ENCODE results near the gene TMEM198.

TMEM198 gene

GRCh38 chr2:219545295-219545942 lies 1.6 kb downstream of the TMEM198 start:
- H3K4me3 ChIP-seq (ENCODE audit: control insufficient read depth, low read depth, low read length): no peak overlapping the region
- no peak for DNase-seq (ENCODE audit: low read depth)
- TF ChIP-seq, protein P1, sequence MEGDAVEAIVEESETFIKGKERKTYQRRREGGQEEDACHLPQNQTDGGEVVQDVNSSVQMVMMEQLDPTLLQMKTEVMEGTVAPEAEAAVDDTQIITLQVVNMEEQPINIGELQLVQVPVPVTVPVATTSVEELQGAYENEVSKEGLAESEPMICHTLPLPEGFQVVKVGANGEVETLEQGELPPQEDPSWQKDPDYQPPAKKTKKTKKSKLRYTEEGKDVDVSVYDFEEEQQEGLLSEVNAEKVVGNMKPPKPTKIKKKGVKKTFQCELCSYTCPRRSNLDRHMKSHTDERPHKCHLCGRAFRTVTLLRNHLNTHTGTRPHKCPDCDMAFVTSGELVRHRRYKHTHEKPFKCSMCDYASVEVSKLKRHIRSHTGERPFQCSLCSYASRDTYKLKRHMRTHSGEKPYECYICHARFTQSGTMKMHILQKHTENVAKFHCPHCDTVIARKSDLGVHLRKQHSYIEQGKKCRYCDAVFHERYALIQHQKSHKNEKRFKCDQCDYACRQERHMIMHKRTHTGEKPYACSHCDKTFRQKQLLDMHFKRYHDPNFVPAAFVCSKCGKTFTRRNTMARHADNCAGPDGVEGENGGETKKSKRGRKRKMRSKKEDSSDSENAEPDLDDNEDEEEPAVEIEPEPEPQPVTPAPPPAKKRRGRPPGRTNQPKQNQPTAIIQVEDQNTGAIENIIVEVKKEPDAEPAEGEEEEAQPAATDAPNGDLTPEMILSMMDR (conservative IDR thresholded peaks at IDR 0.05; ENCODE audit: control insufficient read depth, insufficient read depth, low read depth, low read length): no peak

DNA sequence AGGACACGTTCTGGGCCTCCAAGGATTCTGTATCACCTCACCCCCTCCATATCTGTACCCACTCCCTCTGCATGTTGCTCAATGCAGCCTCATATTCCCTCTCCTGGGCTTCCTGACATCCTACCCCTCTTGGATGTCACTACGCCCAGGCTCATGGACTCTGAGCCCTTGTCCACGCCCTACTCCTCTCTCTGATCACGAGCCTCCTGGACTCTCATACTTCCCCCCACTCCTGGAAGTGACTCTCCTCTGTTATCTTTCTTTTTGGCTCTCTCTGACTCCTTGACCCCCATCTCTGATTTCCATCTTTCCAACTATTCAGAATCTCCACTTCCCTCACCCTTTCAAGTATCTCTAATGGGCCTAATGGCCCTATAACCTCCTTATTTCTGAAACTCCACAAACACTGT lies 2.1 kb downstream of the TMEM198 start:
- no peak for DNase-seq (ENCODE audit: low read depth)
- no peak overlapping the region for H3K4me3 ChIP-seq (ENCODE audit: control insufficient read depth, low read depth, low read length)
- TF ChIP-seq, protein P1 (conservative IDR thresholded peaks at IDR 0.05; ENCODE audit: control insufficient read depth, insufficient read depth, low read depth, low read length): no peak

GRCh38 chr2:219547621-219548020 lies 3.8 kb downstream of the TMEM198 start:
- no peak overlapping the region for H3K4me3 ChIP-seq (ENCODE audit: control insufficient read depth, low read depth, low read length)
- DNase-seq (ENCODE audit: low read depth): no peak
- TF ChIP-seq, protein P1 (conservative IDR thresholded peaks at IDR 0.05; ENCODE audit: control insufficient read depth, insufficient read depth, low read depth, low read length): no peak

- no peak for DNase-seq (ENCODE audit: low read depth)
- H3K4me3 ChIP-seq (ENCODE audit: control insufficient read depth, low read depth, low read length): no peak overlapping the region
- TF ChIP-seq, protein P1 (conservative IDR thresholded peaks at IDR 0.05; ENCODE audit: control insufficient read depth, insufficient read depth, low read depth, low read length): no peak
Observed at GRCh38 chr2:219548990-219549389, 5.2 kb downstream of the TMEM198 start.

DNA sequence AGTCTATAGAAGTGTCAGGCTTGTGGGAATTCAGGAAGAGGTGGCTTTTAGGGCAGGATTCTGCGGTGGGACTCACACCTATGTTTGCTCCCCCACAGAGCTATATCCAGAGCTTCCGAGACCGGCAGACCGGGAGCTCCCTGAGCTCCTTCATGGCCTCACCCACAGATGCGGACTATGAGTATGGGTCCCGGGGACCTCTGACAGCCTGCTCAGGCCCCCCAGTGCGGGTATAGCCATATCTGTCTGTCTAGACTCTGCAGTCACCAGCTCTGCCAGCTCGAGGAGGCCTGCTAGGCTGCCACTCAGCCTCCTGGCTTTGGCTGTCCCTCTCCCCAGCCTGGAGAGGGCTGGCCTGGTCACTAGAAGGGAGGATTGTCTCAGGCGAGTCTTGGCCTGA lies 5.8 kb downstream of the TMEM198 start:
- TF ChIP-seq, protein P1 (conservative IDR thresholded peaks at IDR 0.05; ENCODE audit: control insufficient read depth, insufficient read depth, low read depth, low read length): no peak
- DNase-seq (ENCODE audit: low read depth): no peak
- H3K4me3 ChIP-seq (ENCODE audit: control insufficient read depth, low read depth, low read length): no peak overlapping the region

- TF ChIP-seq, protein P1 (conservative IDR thresholded peaks at IDR 0.05; ENCODE audit: control insufficient read depth, insufficient read depth, low read depth, low read length): no peak
- peak overlapping the region; percentile 55 for H3K4me3 ChIP-seq (ENCODE audit: control insufficient read depth, low read depth, low read length)
- peak; percentile 55 for DNase-seq (ENCODE audit: low read depth)
Observed at GRCh38 chr2:219551441-219552381, 7.9 kb downstream of the TMEM198 start.

Measured in fibroblast of mammary gland (primary cell).